Forelimb muscle (tissue), 1 donor: ENCODE data around the gene EXO5. TPM values are rescaled to one million over a fixed set of nuclear protein-coding genes. Genes with fewer than 3 reads are reported as not detected.
"Not testable (repeated sequence)": the region's sequence is repeated elsewhere in the genome, so short reads cannot be mapped to it uniquely, and the experiment has no call there.

ENCODE experiments used
- DNase-seq: peaks from one replicate; pipeline ENCODE4 v3.0.0-alpha.2; 2013; ENCODE audit warnings: low read depth
- polyA plus RNA-seq: library from polyadenylated mRNA; unstranded; fragments of 120-200 nt; gene quantifications from one replicate; pipeline ENCODE4 v1.2.1, GENCODE V29; 2013; ENCODE audit not compliant: insufficient read length

The EXO5 gene
- 8.2 TPM for polyA plus RNA-seq

GRCh38 chr1:40508375-40509341 is at the start of gene EXO5:
EXO5 (plus strand) TSS chr1:40508767; CDS start chr1:40514545, 5,778 bp downstream.
- DNase-seq: peak; percentile 34

- DNase-seq: no peak
Measured at GRCh38 chr1:40462956-40463590, 45.5 kb upstream of the EXO5 start.

- no peak for DNase-seq
Measured at GRCh38 chr1:40469327-40469726, 39.2 kb upstream of the EXO5 start.

GRCh38 chr1:40475268-40475667 is 33.3 kb upstream of the EXO5 start:
- no peak for DNase-seq

GRCh38 chr1:40476924-40477677 is 31.5 kb upstream of the EXO5 start, which contains the start of gene ZFP69:
ZFP69 (plus strand) TSS chr1:40477290; CDS start chr1:40479362, 2,072 bp downstream.
- no peak for DNase-seq

GRCh38 chr1:40477678-40478053 is 30.9 kb upstream of the EXO5 start:
- DNase-seq: no peak

- DNase-seq: no peak
Measured at GRCh38 chr1:40478276-40478675, 30.3 kb upstream of the EXO5 start.

GRCh38 chr1:40479156-40479555 is 29.4 kb upstream of the EXO5 start:
- DNase-seq: no peak

- DNase-seq: no peak
Measured at GRCh38 chr1:40495315-40495903, 13.2 kb upstream of the EXO5 start.

GRCh38 chr1:40502651-40503050 is 5.9 kb upstream of the EXO5 start:
- DNase-seq: not testable (repeated sequence)

- no peak for DNase-seq
Measured at GRCh38 chr1:40507973-40508372, 594 bp upstream of the EXO5 start.

- DNase-seq: no peak
Measured at GRCh38 chr1:40519517-40519916, 10.9 kb downstream of the EXO5 start.

- DNase-seq: peak; percentile 13
Measured at GRCh38 chr1:40530735-40531380, 22.3 kb downstream of the EXO5 start.

- DNase-seq: peak; percentile 90
Measured at GRCh38 chr1:40531381-40532061, 23.0 kb downstream of the EXO5 start, which contains the start of gene ZNF684. ZNF684 (plus strand) TSS chr1:40531637; CDS start chr1:40533167, 1,530 bp downstream.

- no peak for DNase-seq
Measured at GRCh38 chr1:40532062-40532389, 23.5 kb downstream of the EXO5 start.

- no peak for DNase-seq
Measured at GRCh38 chr1:40532844-40533424, 24.4 kb downstream of the EXO5 start.

GRCh38 chr1:40534589-40534988 is 26.0 kb downstream of the EXO5 start:
- DNase-seq: no peak

GRCh38 chr1:40535732-40536131 is 27.2 kb downstream of the EXO5 start:
- no peak for DNase-seq

GRCh38 chr1:40539338-40539737 is 30.8 kb downstream of the EXO5 start:
- no peak for DNase-seq

GRCh38 chr1:40546957-40547356 is 38.4 kb downstream of the EXO5 start:
- DNase-seq: no peak
